ENCODE measurements around the gene SEC31B.
A peak's percentile ranks its signal among the peaks of the same experiment; 100 is the strongest.

The SEC31B gene

GRCh38 chr10:100553929-100554328 is 34.3 kb upstream of the SEC31B start:
- Histone ChIP-seq H3K27me3 (ENCODE audit: control insufficient read depth in 1 of 2, insufficient read depth in 2 of 2, low read length in 2 of 2) (no peaks in the 10 kb centered on the region), H3K36me3 (ENCODE audit: control insufficient read depth in 1 of 2, insufficient read depth in 2 of 2, low read length in 2 of 2) (peaks cover 13 to 36% of the 10 kb centered on the region in 2 donors), H3K9ac (ENCODE audit: low read depth in 1 of 2, low read length in 2 of 2) (no peak overlapping the region), H3K27ac (ENCODE audit: low read depth, low read length) (no peak overlapping the region), H3K9me3 (ENCODE audit: control insufficient read depth in 1 of 2, low read length in 2 of 2) (no peaks in the 10 kb centered on the region), H3K4me3 (ENCODE audit: low read depth in 1 of 2, low read length in 2 of 2) (no peak overlapping the region), H3K4me1 (ENCODE audit: control insufficient read depth in 1 of 2, insufficient read depth in 2 of 2, low read length in 2 of 2) (peaks cover 9 to 10% of the 10 kb centered on the region in 2 donors)

GRCh38 chr10:100551738-100552137 is 32.1 kb upstream of the SEC31B start:
- H3K4me3 ChIP-seq (ENCODE audit: low read depth in 1 of 2, low read length in 2 of 2): no peak overlapping the region
- H3K4me1 ChIP-seq (ENCODE audit: control insufficient read depth in 1 of 2, insufficient read depth in 2 of 2, low read length in 2 of 2): peaks cover 9 to 10% of the 10 kb centered on the region in 2 donors
- H3K9ac ChIP-seq (ENCODE audit: low read depth in 1 of 2, low read length in 2 of 2): no peak overlapping the region
- H3K36me3 ChIP-seq (ENCODE audit: control insufficient read depth in 1 of 2, insufficient read depth in 2 of 2, low read length in 2 of 2): peaks cover 26 to 46% of the 10 kb centered on the region in 2 donors
- H3K9me3 ChIP-seq (ENCODE audit: control insufficient read depth in 1 of 2, low read length in 2 of 2): no peaks in the 10 kb centered on the region
- H3K27ac ChIP-seq (ENCODE audit: low read depth, low read length): no peak overlapping the region
- H3K27me3 ChIP-seq (ENCODE audit: control insufficient read depth in 1 of 2, insufficient read depth in 2 of 2, low read length in 2 of 2): no peaks in the 10 kb centered on the region

DNA sequence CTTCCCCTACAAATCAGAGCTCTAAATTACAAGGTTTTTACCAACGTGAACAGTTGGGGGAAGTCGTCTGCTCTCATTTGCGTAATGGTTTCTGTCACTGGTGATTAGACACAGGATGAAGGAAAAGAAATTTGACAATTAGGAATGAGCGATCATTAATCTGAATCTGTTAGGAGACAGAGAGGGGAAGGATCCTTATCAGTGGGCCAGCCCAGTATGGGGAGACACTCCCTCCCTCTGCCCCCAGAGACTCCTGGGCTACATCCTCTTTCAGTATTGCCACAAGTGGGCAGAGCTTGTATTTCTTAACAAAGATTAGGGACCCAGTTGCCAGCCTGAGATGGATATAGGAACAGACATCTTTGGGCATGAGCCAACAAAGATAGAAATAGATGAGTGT is 31.5 kb upstream of the SEC31B start:
- Histone ChIP-seq H3K27ac (ENCODE audit: low read depth, low read length) (no peak overlapping the region), H3K4me1 (ENCODE audit: control insufficient read depth in 1 of 2, insufficient read depth in 2 of 2, low read length in 2 of 2) (peaks cover 9 to 10% of the 10 kb centered on the region in 2 donors), H3K9me3 (ENCODE audit: control insufficient read depth in 1 of 2, low read length in 2 of 2) (no peaks in the 10 kb centered on the region), H3K4me3 (ENCODE audit: low read depth in 1 of 2, low read length in 2 of 2) (no peak overlapping the region), H3K9ac (ENCODE audit: low read depth in 1 of 2, low read length in 2 of 2) (no peak overlapping the region), H3K36me3 (ENCODE audit: control insufficient read depth in 1 of 2, insufficient read depth in 2 of 2, low read length in 2 of 2) (peaks cover 26 to 43% of the 10 kb centered on the region in 2 donors), H3K27me3 (ENCODE audit: control insufficient read depth in 1 of 2, insufficient read depth in 2 of 2, low read length in 2 of 2) (no peaks in the 10 kb centered on the region)

- Histone ChIP-seq H3K9me3 (ENCODE audit: control insufficient read depth in 1 of 2, low read length in 2 of 2) (no peaks in the 10 kb centered on the region), H3K27ac (ENCODE audit: low read depth, low read length) (no peak overlapping the region), H3K36me3 (ENCODE audit: control insufficient read depth in 1 of 2, insufficient read depth in 2 of 2, low read length in 2 of 2) (peaks cover 48 to 85% of the 10 kb centered on the region in 2 donors), H3K27me3 (ENCODE audit: control insufficient read depth in 1 of 2, insufficient read depth in 2 of 2, low read length in 2 of 2) (no peaks in the 10 kb centered on the region), H3K4me3 (ENCODE audit: low read depth in 1 of 2, low read length in 2 of 2) (no peak overlapping the region), H3K4me1 (ENCODE audit: control insufficient read depth in 1 of 2, insufficient read depth in 2 of 2, low read length in 2 of 2) (no peaks in the 10 kb centered on the region), H3K9ac (ENCODE audit: low read depth in 1 of 2, low read length in 2 of 2) (no peak overlapping the region)
These were observed 25.3 kb upstream of the SEC31B start for GRCh38 chr10:100544950-100545349.

DNA sequence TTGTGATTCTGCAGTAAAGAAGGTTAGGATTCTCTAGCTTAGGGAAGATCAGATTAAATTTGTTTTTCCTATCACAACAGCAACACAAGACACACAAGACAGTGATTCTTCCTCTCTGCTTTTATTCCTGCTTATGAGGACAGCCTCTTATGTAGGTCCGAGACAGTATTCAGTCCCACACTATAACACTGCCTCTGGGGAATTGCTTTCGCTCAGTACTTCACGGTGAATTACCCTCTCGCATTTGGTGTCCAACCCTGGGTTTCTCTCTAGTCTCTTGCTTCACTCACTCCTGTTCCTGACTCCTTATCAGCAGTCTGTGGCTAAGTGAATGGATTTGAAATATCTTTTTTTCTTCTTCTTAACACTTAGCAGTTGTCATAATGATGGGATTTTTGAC is 17.8 kb upstream of the SEC31B start:
- Histone ChIP-seq H3K36me3 (ENCODE audit: control insufficient read depth in 1 of 2, insufficient read depth in 2 of 2, low read length in 2 of 2) (peaks cover 10 to 35% of the 10 kb centered on the region in 2 donors), H3K4me3 (ENCODE audit: low read depth in 1 of 2, low read length in 2 of 2) (no peak overlapping the region), H3K27ac (ENCODE audit: low read depth, low read length) (no peak overlapping the region), H3K4me1 (ENCODE audit: control insufficient read depth in 1 of 2, insufficient read depth in 2 of 2, low read length in 2 of 2) (peaks cover 16 to 17% of the 10 kb centered on the region in 2 donors), H3K27me3 (ENCODE audit: control insufficient read depth in 1 of 2, insufficient read depth in 2 of 2, low read length in 2 of 2) (no peaks in the 10 kb centered on the region), H3K9ac (ENCODE audit: low read depth in 1 of 2, low read length in 2 of 2) (no peak overlapping the region), H3K9me3 (ENCODE audit: control insufficient read depth in 1 of 2, low read length in 2 of 2) (no peaks in the 10 kb centered on the region)

DNA sequence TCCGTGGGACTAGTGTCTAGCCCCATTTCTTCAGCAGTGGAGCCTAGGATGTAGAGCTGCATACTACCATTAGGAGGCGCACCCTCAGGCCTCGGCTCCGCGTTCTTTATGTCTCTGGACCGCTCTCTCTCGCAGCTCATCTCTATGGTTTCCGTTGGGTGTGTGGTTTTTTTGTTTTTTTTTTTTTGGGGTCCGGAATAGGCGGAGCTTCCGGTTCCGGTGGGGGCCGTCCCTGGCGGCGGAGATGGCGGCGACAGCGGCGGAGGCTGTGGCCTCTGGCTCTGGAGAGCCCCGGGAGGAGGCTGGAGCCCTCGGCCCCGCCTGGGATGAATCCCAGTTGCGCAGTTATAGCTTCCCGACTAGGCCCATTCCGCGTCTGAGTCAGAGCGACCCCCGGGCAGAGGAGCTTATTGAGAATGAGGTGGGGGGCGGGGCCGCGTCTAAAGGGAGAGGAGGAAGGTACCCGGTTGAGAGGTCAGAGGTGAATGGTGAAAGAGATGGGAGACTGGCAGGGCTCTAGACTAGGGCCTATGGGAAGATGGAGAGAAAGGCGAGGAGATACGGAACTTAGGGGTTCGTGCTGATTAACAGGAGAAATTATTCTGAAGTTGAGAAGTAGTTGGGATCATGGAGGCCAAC is 16.2 kb upstream of the SEC31B start, which contains the start of gene HIF1AN:
Gene HIF1AN, plus strand, starts transcription at position 229 of the 639 bp plus-strand sequence. Its CDS starts 16 bp downstream, at position 245.
- no peaks in the 10 kb centered on the region for H3K27me3 ChIP-seq (ENCODE audit: control insufficient read depth in 1 of 2, insufficient read depth in 2 of 2, low read length in 2 of 2)
- peaks cover 16 to 17% of the 10 kb centered on the region in 2 donors for H3K4me1 ChIP-seq (ENCODE audit: control insufficient read depth in 1 of 2, insufficient read depth in 2 of 2, low read length in 2 of 2)
- peak within 1 kb of the TSS; percentile 49 to 64 for H3K9ac ChIP-seq (ENCODE audit: low read depth in 1 of 2, low read length in 2 of 2)

DNA sequence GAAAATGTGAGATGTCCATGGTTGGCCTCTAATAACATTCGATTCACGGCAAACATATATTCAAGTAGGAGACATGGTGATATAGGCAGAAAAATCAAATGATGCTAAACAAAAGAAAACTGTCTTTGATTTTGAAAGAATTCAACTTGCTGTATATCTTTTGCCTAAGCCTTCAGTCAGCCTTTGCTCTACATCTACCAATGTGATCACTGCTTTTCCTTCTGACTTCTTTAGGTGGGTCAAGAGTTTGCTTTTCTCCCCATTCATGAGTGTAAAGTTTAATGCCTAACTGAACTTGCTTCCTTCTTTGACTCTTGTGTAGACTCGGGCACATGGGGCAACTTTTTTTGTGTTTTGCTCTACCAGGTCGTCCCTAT is 15.7 kb upstream of the SEC31B start:
- H3K4me1 ChIP-seq (ENCODE audit: control insufficient read depth in 1 of 2, insufficient read depth in 2 of 2, low read length in 2 of 2): peaks cover 17 to 18% of the 10 kb centered on the region in 2 donors
- H3K36me3 ChIP-seq (ENCODE audit: control insufficient read depth in 1 of 2, insufficient read depth in 2 of 2, low read length in 2 of 2): peaks cover 4 to 21% of the 10 kb centered on the region in 2 donors
- H3K4me3 ChIP-seq (ENCODE audit: low read depth in 1 of 2, low read length in 2 of 2): peak overlapping the region; percentile 89 to 90
- H3K27ac ChIP-seq (ENCODE audit: low read depth, low read length): no peak overlapping the region
- H3K9me3 ChIP-seq (ENCODE audit: control insufficient read depth in 1 of 2, low read length in 2 of 2): no peaks in the 10 kb centered on the region
- no peaks in the 10 kb centered on the region for H3K27me3 ChIP-seq (ENCODE audit: control insufficient read depth in 1 of 2, insufficient read depth in 2 of 2, low read length in 2 of 2)
- H3K9ac ChIP-seq (ENCODE audit: low read depth in 1 of 2, low read length in 2 of 2): no peak overlapping the region

More for the DNA sequence above, 16.2 kb upstream of the SEC31B start, which contains the start of gene HIF1AN:
- no peaks in the 10 kb centered on the region for H3K9me3 ChIP-seq (ENCODE audit: control insufficient read depth in 1 of 2, low read length in 2 of 2)
- no peak within 1 kb of the TSS for H3K27ac ChIP-seq (ENCODE audit: low read depth, low read length)
- peak within 1 kb of the TSS; percentile 89 to 90 for H3K4me3 ChIP-seq (ENCODE audit: low read depth in 1 of 2, low read length in 2 of 2)
- H3K36me3 ChIP-seq (ENCODE audit: control insufficient read depth in 1 of 2, insufficient read depth in 2 of 2, low read length in 2 of 2): peaks cover 4 to 26% of the 10 kb centered on the region in 2 donors

- no peak overlapping the region for H3K4me3 ChIP-seq (ENCODE audit: low read depth in 1 of 2, low read length in 2 of 2)
- H3K36me3 ChIP-seq (ENCODE audit: control insufficient read depth in 1 of 2, insufficient read depth in 2 of 2, low read length in 2 of 2): peaks cover 4 to 17% of the 10 kb centered on the region in 2 donors
- H3K9me3 ChIP-seq (ENCODE audit: control insufficient read depth in 1 of 2, low read length in 2 of 2): no peaks in the 10 kb centered on the region
- H3K27ac ChIP-seq (ENCODE audit: low read depth, low read length): no peak overlapping the region
- no peaks in the 10 kb centered on the region for H3K27me3 ChIP-seq (ENCODE audit: control insufficient read depth in 1 of 2, insufficient read depth in 2 of 2, low read length in 2 of 2)
- H3K9ac ChIP-seq (ENCODE audit: low read depth in 1 of 2, low read length in 2 of 2): no peak overlapping the region
- peaks cover 21% of the 10 kb centered on the region in 2 donors for H3K4me1 ChIP-seq (ENCODE audit: control insufficient read depth in 1 of 2, insufficient read depth in 2 of 2, low read length in 2 of 2)
These were observed 15.1 kb upstream of the SEC31B start for GRCh38 chr10:100534726-100535125.

DNA sequence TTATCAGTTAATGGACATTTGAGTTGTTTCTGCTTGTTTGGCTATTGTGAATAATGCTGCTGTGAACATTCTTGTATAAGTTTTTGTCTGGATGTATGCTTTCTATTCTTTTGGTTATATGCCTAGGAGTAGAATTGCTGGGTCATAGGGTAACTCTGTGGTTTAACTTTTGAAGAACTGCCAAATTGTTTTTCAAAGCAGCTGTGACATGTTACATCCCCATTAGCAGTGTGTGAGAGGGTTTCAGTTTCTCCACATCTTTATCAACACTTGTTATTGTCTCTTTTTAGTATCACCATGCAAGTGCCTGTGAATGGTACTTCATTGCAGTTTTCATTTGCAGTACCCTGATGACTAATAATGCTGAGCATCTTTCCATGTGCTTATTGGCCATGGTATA is 12.1 kb upstream of the SEC31B start:
- no peak overlapping the region for H3K27ac ChIP-seq (ENCODE audit: low read depth, low read length)
- no peaks in the 10 kb centered on the region for H3K27me3 ChIP-seq (ENCODE audit: control insufficient read depth in 1 of 2, insufficient read depth in 2 of 2, low read length in 2 of 2)
- no peaks in the 10 kb centered on the region for H3K9me3 ChIP-seq (ENCODE audit: control insufficient read depth in 1 of 2, low read length in 2 of 2)
- H3K9ac ChIP-seq (ENCODE audit: low read depth in 1 of 2, low read length in 2 of 2): no peak overlapping the region
- H3K4me3 ChIP-seq (ENCODE audit: low read depth in 1 of 2, low read length in 2 of 2): no peak overlapping the region
- H3K4me1 ChIP-seq (ENCODE audit: control insufficient read depth in 1 of 2, insufficient read depth in 2 of 2, low read length in 2 of 2): peaks cover 23 to 27% of the 10 kb centered on the region in 2 donors
- H3K36me3 ChIP-seq (ENCODE audit: control insufficient read depth in 1 of 2, insufficient read depth in 2 of 2, low read length in 2 of 2): peaks cover 2 to 5% of the 10 kb centered on the region in 2 donors

- Histone ChIP-seq H3K27ac (ENCODE audit: low read depth, low read length) (peak within 1 kb of the TSS; percentile 34), H3K4me1 (ENCODE audit: control insufficient read depth in 1 of 2, insufficient read depth in 2 of 2, low read length in 2 of 2) (peaks cover 12 to 19% of the 10 kb centered on the region in 2 donors), H3K27me3 (ENCODE audit: control insufficient read depth in 1 of 2, insufficient read depth in 2 of 2, low read length in 2 of 2) (no peaks in the 10 kb centered on the region), H3K9ac (ENCODE audit: low read depth in 1 of 2, low read length in 2 of 2) (peak within 1 kb of the TSS; percentile 93 to 99), H3K9me3 (ENCODE audit: control insufficient read depth in 1 of 2, low read length in 2 of 2) (no peaks in the 10 kb centered on the region), H3K36me3 (ENCODE audit: control insufficient read depth in 1 of 2, insufficient read depth in 2 of 2, low read length in 2 of 2) (peaks cover 14 to 25% of the 10 kb centered on the region in 2 donors), H3K4me3 (ENCODE audit: low read depth in 1 of 2, low read length in 2 of 2) (peak within 1 kb of the TSS; percentile 92 to 99)
These were observed 10.0 kb upstream of the SEC31B start, which contains the start of gene NDUFB8 for GRCh38 chr10:100529475-100530298. Gene NDUFB8 (minus strand): TSS chr10:100529871. CDS start chr10:100529851, 20 bp downstream.
